Psoas muscle (tissue), 8 donors: Measurements from ENCODE around the gene TENM3. TPM values are rescaled to one million over a fixed set of nuclear protein-coding genes. Genes with fewer than 3 reads are reported as not detected.

Experiments
- ATAC-seq, 4 donors: fragments of 200-7000 bp; cut with Tn5 transposase; one replicate each; pipeline ENCODE4 v1.9.1; 2020; ENCODE audit warnings: moderate library complexity in 3 of 4, mild to moderate bottlenecking in 2 of 4
- DNase-seq, 2 donors: peaks; one replicate each; pipeline ENCODE4 v3.0.0-alpha.2; 2020
- H3K27ac ChIP-seq: fragments of 200-600 bp; one replicate; pipeline ENCODE4 v1.8.0; 2022
- H3K27me3 ChIP-seq, 3 donors: fragments of 200-600 bp in 1 of 3; one replicate each; pipeline versions ENCODE4 v1.6.1 to v1.8.0; 2013 to 2022; ENCODE audit warnings: low read length in 2 of 3, mild to moderate bottlenecking in 2 of 3, moderate library complexity in 1 of 3; ENCODE audit not compliant: insufficient read depth in 3 of 3
- H3K36me3 ChIP-seq, 2 donors: fragments of 200-600 bp in 1 of 2; one replicate each; pipeline versions ENCODE4 v1.6.1 to v1.8.0; 2013 to 2022; ENCODE audit warnings: low read depth in 1 of 2, mild to moderate bottlenecking in 1 of 2, moderate library complexity in 1 of 2; ENCODE audit not compliant: insufficient read depth in 1 of 2
- H3K4me1 ChIP-seq: fragments of 200-600 bp; one replicate; pipeline ENCODE4 v1.8.0; 2022
- H3K4me3 ChIP-seq: fragments of 200-600 bp; one replicate; pipeline ENCODE4 v1.8.0; 2022; ENCODE audit warnings: mild to moderate bottlenecking
- H3K9me3 ChIP-seq: fragments of 200-600 bp; one replicate; pipeline ENCODE4 v1.8.0; 2022
- WGBS, 3 donors: extraction: QIAGEN DNeasy Blood & Tissue Kit; methylation state at CpG; one replicate each; pipeline versions ENCODE4 v1.1.6 to v1.1.7; 2013; 5-methylcytosine and 5-hydroxymethylcytosine counted together
- intact Hi-C, 2 donors: fragments of 100-400 bp; cut with DNase I; formaldehyde crosslinking; loops; one replicate each; pipeline versions ENCODE4 v1.11.0 to v1.14.2; 2022
- polyA plus RNA-seq, 3 donors: library from polyadenylated mRNA; stranded (reverse); fragments of 200-250 nt; gene quantifications; one replicate each; pipeline ENCODE4 v1.2.3, GENCODE V29; 2013
- total RNA-seq, 4 donors: library from RNA; stranded (reverse); fragmentation: NEBNext Ultra II Directional in 2 of 4; extraction: Animal tissue kit (Norgen Biotek cat#: 25700) in 2 of 4; gene quantifications; one replicate each; pipeline versions ENCODE4 v1.2.1 to v1.2.4, GENCODE V29; 2021 to 2023
- TF ChIP-seq, protein P1 (sequence below): fragments of 200-600 bp; IDR thresholded peaks from one replicate; pipeline ENCODE4 v1.8.0; 2022; ENCODE audit warnings: antibody characterized with exemption
- donor health status: healthy with polysubstance abuse.
- donor health status: DM: no; HTN: no; CAD: no; lungs with moderate emphysema.
- donor health status: Bipolar disorder and iron deficiency.
- donor health status: healthy.
- donor health status: DM: yes; HTN: yes; CAD: no.
- donor health status: DM: no; HTN: no; CAD: no.
- donor health status: DM: no; HTN: no; CAD: no.
- donor health status: DM: yes; HTN: yes; CAD: no.

The TENM3 gene
- total and polyA plus RNA-seq, 7 donors: 0.48 to 11.6 (median 5.3) TPM

- intact Hi-C loops: no loop called here
- H3K36me3 ChIP-seq: no peaks in the 10 kb centered on the region
- H3K4me3 ChIP-seq: no peak overlapping the region
- H3K4me1 ChIP-seq: no peaks in the 10 kb centered on the region
- TF ChIP-seq, protein P1, sequence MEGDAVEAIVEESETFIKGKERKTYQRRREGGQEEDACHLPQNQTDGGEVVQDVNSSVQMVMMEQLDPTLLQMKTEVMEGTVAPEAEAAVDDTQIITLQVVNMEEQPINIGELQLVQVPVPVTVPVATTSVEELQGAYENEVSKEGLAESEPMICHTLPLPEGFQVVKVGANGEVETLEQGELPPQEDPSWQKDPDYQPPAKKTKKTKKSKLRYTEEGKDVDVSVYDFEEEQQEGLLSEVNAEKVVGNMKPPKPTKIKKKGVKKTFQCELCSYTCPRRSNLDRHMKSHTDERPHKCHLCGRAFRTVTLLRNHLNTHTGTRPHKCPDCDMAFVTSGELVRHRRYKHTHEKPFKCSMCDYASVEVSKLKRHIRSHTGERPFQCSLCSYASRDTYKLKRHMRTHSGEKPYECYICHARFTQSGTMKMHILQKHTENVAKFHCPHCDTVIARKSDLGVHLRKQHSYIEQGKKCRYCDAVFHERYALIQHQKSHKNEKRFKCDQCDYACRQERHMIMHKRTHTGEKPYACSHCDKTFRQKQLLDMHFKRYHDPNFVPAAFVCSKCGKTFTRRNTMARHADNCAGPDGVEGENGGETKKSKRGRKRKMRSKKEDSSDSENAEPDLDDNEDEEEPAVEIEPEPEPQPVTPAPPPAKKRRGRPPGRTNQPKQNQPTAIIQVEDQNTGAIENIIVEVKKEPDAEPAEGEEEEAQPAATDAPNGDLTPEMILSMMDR: no peak
- peaks cover 0 to 2% (median 0%) of the 10 kb centered on the region in 3 donors for H3K27me3 ChIP-seq
- H3K9me3 ChIP-seq: no peaks in the 10 kb centered on the region
- ATAC-seq (no peak), DNase-seq (no peak)
- 45 to 54% (median 52%) methylated on average over 8 of the region's 8 CpGs for WGBS, 3 donors
- no peak overlapping the region for H3K27ac ChIP-seq
Observed at GRCh38 chr4:182255441-182256190, 12.4 kb downstream of the TENM3 start.

DNA sequence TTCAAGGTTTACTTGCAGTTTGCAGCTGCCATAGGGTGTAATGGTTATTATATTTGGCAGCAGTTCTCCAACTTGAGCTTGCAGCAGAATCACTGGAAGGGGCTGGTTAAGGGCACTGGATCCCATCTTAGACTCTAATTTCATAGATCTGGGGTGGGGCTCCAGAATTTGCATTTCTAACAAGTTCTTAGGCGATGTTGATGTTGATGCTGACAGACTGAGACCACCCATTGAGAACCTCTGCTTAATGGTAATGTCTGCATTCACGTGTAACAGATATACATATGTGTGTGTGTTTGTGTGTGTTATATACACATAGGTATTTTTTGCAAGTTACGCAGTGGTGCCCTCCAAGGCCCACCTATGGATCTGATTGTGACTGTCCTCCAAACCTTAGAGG, 13.8 kb downstream of the TENM3 start:
- 88 to 93% (median 90%) methylated on average over 3 of the region's 3 CpGs for WGBS, 3 donors
- DNase-seq: no peak

DNA sequence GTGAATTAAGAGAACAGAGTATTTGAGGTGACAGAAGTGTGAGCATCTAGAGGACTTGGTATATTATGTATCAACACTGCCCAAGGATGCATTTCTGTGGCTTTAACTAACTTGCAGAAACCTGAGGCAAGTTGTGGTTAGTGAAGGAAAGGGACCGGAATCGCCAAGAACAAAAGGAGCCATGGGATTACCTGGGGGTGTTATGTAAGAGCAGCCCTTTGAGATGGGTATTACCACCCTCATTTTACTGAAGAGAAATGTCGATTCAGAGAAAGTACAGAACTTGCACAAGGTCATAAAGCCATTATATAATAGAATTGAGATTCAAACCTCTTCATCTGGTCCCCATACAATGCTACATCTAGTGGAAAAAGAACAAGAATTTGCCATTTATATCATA, 14.3 kb downstream of the TENM3 start:
- no peak for DNase-seq
- WGBS, 3 donors: 56 to 65% (median 64%) methylated on average over 3 of the region's 3 CpGs

More for the DNA sequence above, 13.8 kb downstream of the TENM3 start:
- H3K27me3 ChIP-seq: peaks cover 0 to 2% (median 0%) of the 10 kb centered on the region in 3 donors
- ATAC-seq: no peak
- intact Hi-C loops: no loop called here
- H3K9me3 ChIP-seq: no peaks in the 10 kb centered on the region
- TF ChIP-seq, protein P1: no peak
- H3K4me1 ChIP-seq: no peaks in the 10 kb centered on the region
- no peak overlapping the region for H3K4me3 ChIP-seq
- H3K36me3 ChIP-seq: no peaks in the 10 kb centered on the region
- no peak overlapping the region for H3K27ac ChIP-seq

DNA sequence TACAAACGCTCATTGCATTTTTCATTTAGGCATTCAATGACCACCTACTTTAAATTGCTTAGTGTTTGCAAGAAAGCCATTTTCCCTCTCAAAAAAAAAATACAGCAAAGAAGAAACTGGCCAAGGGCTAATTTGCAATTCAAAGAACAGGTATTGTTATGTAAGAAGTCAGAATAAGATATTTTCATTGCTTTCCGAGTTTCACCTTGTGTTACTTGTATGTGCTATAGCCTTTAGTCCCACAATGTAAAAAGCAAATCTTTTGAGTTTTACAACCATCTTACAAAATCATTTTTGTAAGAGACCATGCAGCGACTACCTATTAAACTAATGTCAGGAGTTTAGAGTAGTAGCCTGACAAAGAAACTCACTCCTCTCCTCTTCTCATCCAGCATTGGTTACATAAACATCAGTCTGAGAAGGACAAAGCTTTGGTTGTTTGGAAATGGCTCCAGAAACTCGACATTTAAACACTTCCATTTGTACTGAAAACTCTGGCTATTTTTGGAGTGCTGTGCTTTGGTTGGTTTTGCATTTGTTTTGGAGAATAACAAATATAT, 15.3 kb downstream of the TENM3 start:
- H3K4me1 ChIP-seq: no peaks in the 10 kb centered on the region
- no peak overlapping the region for H3K4me3 ChIP-seq
- H3K9me3 ChIP-seq: no peaks in the 10 kb centered on the region
- TF ChIP-seq, protein P1: no peak
- ATAC-seq: no peak
- no peak overlapping the region for H3K27ac ChIP-seq
- H3K27me3 ChIP-seq: peaks cover 0 to 2% (median 0%) of the 10 kb centered on the region in 3 donors
- no peak for DNase-seq
- intact Hi-C loops: no loop called here
- WGBS, 3 donors: 53 to 63% (median 55%) methylated on average over 4 of the region's 4 CpGs
- H3K36me3 ChIP-seq: no peaks in the 10 kb centered on the region

More for the DNA sequence above, 14.3 kb downstream of the TENM3 start:
- TF ChIP-seq, protein P1: no peak
- peaks cover 0 to 2% (median 0%) of the 10 kb centered on the region in 3 donors for H3K27me3 ChIP-seq
- H3K27ac ChIP-seq: no peak overlapping the region
- no peaks in the 10 kb centered on the region for H3K4me1 ChIP-seq
- intact Hi-C loops: no loop called here
- ATAC-seq: no peak
- no peaks in the 10 kb centered on the region for H3K36me3 ChIP-seq
- H3K4me3 ChIP-seq: no peak overlapping the region
- H3K9me3 ChIP-seq: no peaks in the 10 kb centered on the region
